ENCODE measurements around the gene SOWAHA. TPM values are rescaled to one million over a fixed set of nuclear protein-coding genes. Genes with fewer than 3 reads are reported as not detected.
"Not testable (repeated sequence)": the region's sequence is repeated elsewhere in the genome, so short reads cannot be mapped to it uniquely, and the experiment has no call there.

The SOWAHA gene
- total RNA-seq, 1 donor from 2014 or later = 0.18 TPM

GRCh38 chr5:132802044-132802684 is 10.9 kb upstream of the SOWAHA start:
- Histone ChIP-seq H3K36me3 (no peaks in the 10 kb centered on the region), H3K4me3 (no peak overlapping the region), H3K4me1 (no peaks in the 10 kb centered on the region), H3K27ac (no peak overlapping the region), H3K27me3 (ENCODE audit: low read depth) (peaks cover 10% of the 10 kb centered on the region), H3K9me3 (no peaks in the 10 kb centered on the region)
- no peak for DNase-seq
- intact Hi-C loops (cut with DNase I) = no loop called here
- ATAC-seq = no peak
- TF ChIP-seq CTCF (IDR thresholded peaks at IDR 0.05) = no peak

DNA sequence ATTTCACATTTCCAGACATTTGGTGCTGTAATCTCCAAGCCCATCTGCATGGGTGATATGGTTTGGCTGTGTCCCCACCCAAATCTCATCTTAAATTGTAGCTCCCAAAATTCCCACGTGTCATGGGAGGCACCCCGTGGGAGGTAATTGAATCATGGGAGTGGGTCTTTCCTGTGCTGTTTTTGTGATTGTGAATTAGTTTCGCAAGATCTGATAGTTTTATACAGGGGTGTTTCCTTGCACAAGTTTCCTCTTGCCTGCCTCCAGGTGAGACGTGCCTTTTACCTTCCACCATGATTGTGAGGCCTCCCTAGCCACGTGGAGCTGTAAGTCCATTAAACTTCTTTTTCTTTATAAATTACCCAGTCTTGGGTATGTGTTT is 10.4 kb upstream of the SOWAHA start:
- ATAC-seq; H3K4me3 ChIP-seq; H3K4me1 ChIP-seq; intact Hi-C loops (cut with DNase I); H3K9me3 ChIP-seq; H3K36me3 ChIP-seq; DNase-seq; H3K27ac ChIP-seq: not testable (repeated sequence)
- H3K27me3 ChIP-seq (ENCODE audit: low read depth) = peaks cover 12% of the 10 kb centered on the region

DNA sequence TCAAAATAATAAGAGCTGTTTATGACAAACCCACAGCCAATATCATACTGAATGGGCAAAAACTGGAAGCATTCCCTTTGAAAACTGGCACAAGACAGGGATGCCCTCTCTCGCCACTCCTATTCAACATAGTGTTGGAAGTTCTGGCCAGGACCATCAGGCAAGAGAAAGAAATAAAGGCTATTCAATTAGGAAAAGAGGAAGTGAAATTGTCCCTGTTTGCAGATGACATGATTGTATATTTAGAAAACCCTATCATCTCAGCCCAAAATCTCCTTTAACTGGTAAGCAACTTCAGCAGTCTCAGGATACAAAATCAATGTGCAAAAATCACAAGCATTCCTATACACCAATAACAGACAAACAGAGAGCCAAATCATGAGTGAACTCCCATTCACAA is 8.9 kb upstream of the SOWAHA start:
- peaks cover 12% of the 10 kb centered on the region for H3K27me3 ChIP-seq (ENCODE audit: low read depth)
- H3K36me3 ChIP-seq; H3K4me3 ChIP-seq; DNase-seq; H3K4me1 ChIP-seq; ATAC-seq; H3K9me3 ChIP-seq; intact Hi-C loops (cut with DNase I); H3K27ac ChIP-seq: not testable (repeated sequence)

DNA sequence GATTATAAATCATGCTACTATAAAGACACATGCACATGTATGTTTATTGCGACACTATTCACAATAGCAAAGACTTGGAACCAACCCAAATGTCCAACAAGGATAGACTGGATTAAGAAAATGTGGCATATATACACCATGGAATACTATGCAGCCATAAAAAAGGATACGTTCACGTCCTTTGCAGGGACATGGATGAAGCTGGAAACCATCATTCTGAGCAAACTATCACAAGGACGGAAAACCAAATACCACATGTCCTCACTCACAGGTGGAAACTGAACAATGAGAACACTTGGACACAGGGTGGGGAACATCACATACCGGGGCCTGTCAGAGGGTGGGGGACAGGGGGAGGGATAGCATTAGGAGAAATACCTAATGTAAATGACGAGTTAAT is 7.2 kb upstream of the SOWAHA start:
- intact Hi-C loops (cut with DNase I); DNase-seq; H3K36me3 ChIP-seq; H3K9me3 ChIP-seq; H3K27ac ChIP-seq; H3K4me3 ChIP-seq; H3K4me1 ChIP-seq; ATAC-seq: not testable (repeated sequence)
- H3K27me3 ChIP-seq (ENCODE audit: low read depth) = peaks cover 23% of the 10 kb centered on the region

GRCh38 chr5:132806804-132807162 is 6.3 kb upstream of the SOWAHA start:
- ATAC-seq; H3K4me1 ChIP-seq; intact Hi-C loops (cut with DNase I); H3K36me3 ChIP-seq; H3K27ac ChIP-seq; DNase-seq; H3K4me3 ChIP-seq; H3K9me3 ChIP-seq: not testable (repeated sequence)
- peaks cover 32% of the 10 kb centered on the region for H3K27me3 ChIP-seq (ENCODE audit: low read depth)

DNA sequence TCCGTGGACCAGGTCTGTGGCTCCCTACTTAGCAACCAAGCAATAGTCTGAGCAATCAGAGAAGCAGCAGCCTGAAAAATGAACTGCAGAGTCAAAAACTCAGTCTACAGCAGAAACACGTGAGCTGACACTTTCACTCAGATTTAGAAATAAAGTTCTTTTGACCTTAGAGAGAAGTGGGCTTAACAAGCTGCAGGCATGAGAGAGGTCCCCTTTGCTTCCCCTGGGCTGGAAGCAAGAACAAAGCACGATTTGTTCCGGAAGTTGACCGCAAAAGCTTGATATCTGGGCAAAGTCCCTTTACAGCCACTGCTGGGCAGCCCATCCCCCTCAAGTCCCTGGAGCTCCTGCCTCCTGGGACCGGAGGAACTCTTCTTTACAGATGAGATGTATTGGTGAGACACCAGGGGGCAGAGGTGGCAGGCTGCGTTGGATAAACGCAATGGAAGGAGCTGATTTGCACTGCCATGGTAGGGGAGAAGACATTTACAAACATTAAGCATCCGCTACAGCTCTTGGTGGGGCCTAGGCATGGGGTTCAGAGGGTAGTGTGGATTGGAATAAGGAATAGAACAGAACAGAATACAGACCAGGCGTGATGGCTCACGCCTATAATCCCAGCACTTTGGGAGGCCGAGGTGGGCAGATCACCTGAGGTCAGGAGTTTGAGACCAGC is 5.8 kb upstream of the SOWAHA start:
- H3K36me3 ChIP-seq = no peaks in the 10 kb centered on the region
- intact Hi-C loops (cut with DNase I) = no loop called here
- ATAC-seq = no peak
- no peak overlapping the region for H3K4me3 ChIP-seq
- H3K4me1 ChIP-seq = no peaks in the 10 kb centered on the region
- no peak overlapping the region for H3K27ac ChIP-seq
- peaks cover 33% of the 10 kb centered on the region for H3K27me3 ChIP-seq (ENCODE audit: low read depth)
- no peak for TF ChIP-seq CTCF (IDR thresholded peaks at IDR 0.05)
- H3K9me3 ChIP-seq = no peaks in the 10 kb centered on the region
- DNase-seq = no peak

DNA sequence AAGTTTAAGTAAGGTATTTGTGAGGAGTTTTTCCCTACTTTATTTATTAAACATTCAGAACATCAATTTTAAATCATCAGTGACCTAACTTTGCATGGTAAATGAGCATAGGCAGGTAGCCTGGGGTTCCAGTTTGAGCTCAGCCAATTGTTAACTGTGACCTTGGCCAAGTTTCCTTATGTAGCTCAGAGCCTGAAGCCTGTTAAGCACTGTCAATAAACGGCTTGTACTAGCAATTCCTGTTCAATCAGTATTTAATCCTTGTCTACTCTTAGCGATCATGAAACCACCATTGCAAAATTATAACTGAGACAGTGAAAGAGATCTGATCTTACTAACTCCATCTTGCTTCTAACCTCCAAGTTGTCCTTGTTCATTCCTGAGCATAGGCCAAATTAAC is 4.7 kb upstream of the SOWAHA start:
- intact Hi-C loops (cut with DNase I) = no loop called here
- no peak for DNase-seq

More for the DNA sequence above, 4.7 kb upstream of the SOWAHA start:
- Histone ChIP-seq H3K27ac (no peak overlapping the region), H3K4me1 (peaks cover 7% of the 10 kb centered on the region), H3K9me3 (no peaks in the 10 kb centered on the region), H3K4me3 (no peak overlapping the region), H3K36me3 (no peaks in the 10 kb centered on the region), H3K27me3 (ENCODE audit: low read depth) (peaks cover 42% of the 10 kb centered on the region)
- no peak for TF ChIP-seq CTCF (IDR thresholded peaks at IDR 0.05)
- no peak for ATAC-seq
